ENCODE results near the gene NCAM2.

GRCh38 chr21:21481239-21481638 is 483.0 kb downstream of the NCAM2 start:
- TF ChIP-seq, protein P1, sequence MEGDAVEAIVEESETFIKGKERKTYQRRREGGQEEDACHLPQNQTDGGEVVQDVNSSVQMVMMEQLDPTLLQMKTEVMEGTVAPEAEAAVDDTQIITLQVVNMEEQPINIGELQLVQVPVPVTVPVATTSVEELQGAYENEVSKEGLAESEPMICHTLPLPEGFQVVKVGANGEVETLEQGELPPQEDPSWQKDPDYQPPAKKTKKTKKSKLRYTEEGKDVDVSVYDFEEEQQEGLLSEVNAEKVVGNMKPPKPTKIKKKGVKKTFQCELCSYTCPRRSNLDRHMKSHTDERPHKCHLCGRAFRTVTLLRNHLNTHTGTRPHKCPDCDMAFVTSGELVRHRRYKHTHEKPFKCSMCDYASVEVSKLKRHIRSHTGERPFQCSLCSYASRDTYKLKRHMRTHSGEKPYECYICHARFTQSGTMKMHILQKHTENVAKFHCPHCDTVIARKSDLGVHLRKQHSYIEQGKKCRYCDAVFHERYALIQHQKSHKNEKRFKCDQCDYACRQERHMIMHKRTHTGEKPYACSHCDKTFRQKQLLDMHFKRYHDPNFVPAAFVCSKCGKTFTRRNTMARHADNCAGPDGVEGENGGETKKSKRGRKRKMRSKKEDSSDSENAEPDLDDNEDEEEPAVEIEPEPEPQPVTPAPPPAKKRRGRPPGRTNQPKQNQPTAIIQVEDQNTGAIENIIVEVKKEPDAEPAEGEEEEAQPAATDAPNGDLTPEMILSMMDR (IDR thresholded peaks at IDR 0.05; ENCODE audit: extremely low read depth in 1 of 2, insufficient read depth in 1 of 2, low read depth in 1 of 2, low read length in 2 of 2): no peak
- TF ChIP-seq EZH2 (IDR thresholded peaks at IDR 0.05; ENCODE audit: borderline replicate concordance, low read depth, low read length, severe bottlenecking): no peak
- TF ChIP-seq, protein P2, sequence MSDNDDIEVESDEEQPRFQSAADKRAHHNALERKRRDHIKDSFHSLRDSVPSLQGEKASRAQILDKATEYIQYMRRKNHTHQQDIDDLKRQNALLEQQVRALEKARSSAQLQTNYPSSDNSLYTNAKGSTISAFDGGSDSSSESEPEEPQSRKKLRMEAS (IDR thresholded peaks at IDR 0.05; ENCODE audit: insufficient read depth, insufficient read length): no peak
- TF ChIP-seq POLR2A (IDR thresholded peaks at IDR 0.05; ENCODE audit: low read depth, low read length): no peak
